HepG2 (cell line): ENCODE data around the gene CCDC192. TPM values are rescaled to one million over a fixed set of nuclear protein-coding genes. Genes with fewer than 3 reads are reported as not detected.

ENCODE experiments used
- ATAC-seq: fragments of 200-7000 bp; cut with Tn5 transposase; 3 replicates; pipeline ENCODE4 v1.9.1; 2020; ENCODE audit warnings: mild to moderate bottlenecking, moderate library complexity
- BruUV-seq: library from RNA; stranded (reverse); fragments of 400-500 nt; replicated peaks from 2 replicates; lab custom pipeline; 2021; lab: Mats Ljungman, UMichigan
- CTCF ChIA-PET: fragments of 300-600 bp; formaldehyde crosslinking; extraction: SDS; loops from one replicate; lab custom pipeline; 2021; ENCODE audit warnings: low total read pairs, inconsistent platforms, low intra/inter-chr PET ratio; lab: Yijun Ruan, JAX
- POLR2A ChIA-PET: fragments of 350-600 bp; sonication (Branson Sonifier 250); formaldehyde crosslinking; loops from one replicate; lab custom pipeline; 2020; ENCODE audit warnings: antibody characterized with exemption, inconsistent platforms; lab: Yijun Ruan, JAX
- DNase-seq: peaks from one replicate; pipeline ENCODE4 v3.0.0-alpha.2; 2015; ENCODE audit warnings: low spot score
- FAIRE-seq: peaks from 3 replicates; lab custom pipeline; 2011; peaks lifted over from hg19 to GRCh38; lab: Jason Lieb, UNC
- H2AFZ ChIP-seq: one replicate; pipeline ENCODE4 v1.6.1; 2011; ENCODE audit warnings: low read length, inconsistent platforms
- H3K27ac ChIP-seq: fragments of 300-600 bp; 3 replicates; pipeline ENCODE4 v1.8.0; 2011; ENCODE audit warnings: mixed run types, mild to moderate bottlenecking, mixed read lengths, low read length, inconsistent platforms; ENCODE audit not compliant: insufficient read depth; ENCODE audit errors: extremely low read length
- H3K27me3 ChIP-seq, 2 experiments: fragments of 200-600 bp in 1 of 2; 2 replicates in 1 of 2; 3 replicates in 1 of 2; pipeline versions ENCODE4 v1.6.0 to v1.8.0; 2011; ENCODE audit warnings: low read length in 2 of 2, mild to moderate bottlenecking in 2 of 2, moderate library complexity in 2 of 2, inconsistent platforms in 1 of 2; ENCODE audit not compliant: insufficient read depth in 2 of 2, control insufficient read depth in 1 of 2
- H3K36me3 ChIP-seq, 2 experiments: fragments of 200-600 bp in 1 of 2; replicated peaks in 1 of 2; 2 replicates in 1 of 2; 3 replicates in 1 of 2; pipeline versions ENCODE4 v1.5.1 to v1.8.0; 2011; ENCODE audit warnings: low read length in 2 of 2, inconsistent platforms in 1 of 2; ENCODE audit not compliant: insufficient read depth in 2 of 2, control insufficient read depth in 1 of 2
- H3K4me1 ChIP-seq: 2 replicates; pipeline ENCODE4 v1.5.1; 2012; ENCODE audit warnings: low read length, inconsistent platforms; ENCODE audit not compliant: insufficient read depth
- H3K4me2 ChIP-seq: 2 replicates; pipeline ENCODE4 v1.6.0; 2011; ENCODE audit warnings: low read depth, low read length, inconsistent platforms
- H3K4me3 ChIP-seq, 3 experiments: fragments of 200-600 bp in 1 of 3; sonication (generic), shearing (Covaris generic) in 1 of 3; replicated peaks in 1 of 3; 2 replicates each; pipeline ENCODE4 v1.5.1; 2011 to 2016; ENCODE audit warnings: low read length in 3 of 3, inconsistent platforms in 2 of 3, low read depth in 2 of 3, mild to moderate bottlenecking in 2 of 3, control low read depth in 1 of 3, mixed read lengths in 1 of 3; ENCODE audit not compliant: insufficient read depth in 1 of 3
- H3K79me2 ChIP-seq: one replicate; pipeline ENCODE4 v1.6.1; 2011; ENCODE audit warnings: low read length, inconsistent platforms; ENCODE audit not compliant: insufficient read depth
- H3K9ac ChIP-seq: 2 replicates; pipeline ENCODE4 v1.6.0; 2011; ENCODE audit warnings: mild to moderate bottlenecking, low read depth, low read length, inconsistent platforms; ENCODE audit not compliant: insufficient read depth
- H3K9me3 ChIP-seq: 2 replicates; pipeline ENCODE4 v1.5.1; 2012; ENCODE audit warnings: mild to moderate bottlenecking, low read length
- H4K20me1 ChIP-seq: 2 replicates; pipeline ENCODE4 v1.6.0; 2011; ENCODE audit warnings: inconsistent platforms, mild to moderate bottlenecking, low read length, moderate library complexity; ENCODE audit not compliant: insufficient read depth
- BORCS8-MEF2B ChIP-seq: sonication (generic); formaldehyde crosslinking; IDR thresholded peaks from 2 replicates; pipeline ENCODE4 v1.8.0; 2022; ENCODE audit warnings: mild to moderate bottlenecking, missing genetic modification reagents
- CBFB ChIP-seq: sonication (generic); formaldehyde crosslinking; IDR thresholded peaks from 2 replicates; pipeline ENCODE4 v1.4.0; 2020; ENCODE audit warnings: missing genetic modification reagents
- HNF1A ChIP-seq, 2 experiments: sonication (generic) in 1 of 2; formaldehyde crosslinking in 1 of 2; IDR thresholded peaks; 2 replicates each; pipeline versions ENCODE4 v1.4.0 to v1.6.1; 2016 to 2020; ENCODE audit warnings: borderline replicate concordance in 1 of 2, low read depth in 1 of 2, mild to moderate bottlenecking in 1 of 2, missing genetic modification reagents in 1 of 2
- MAFF ChIP-seq: IDR thresholded peaks from 2 replicates; pipeline ENCODE4 v1.6.1; 2011; ENCODE audit warnings: low read depth, low read length, improper control_type of control experiment
- WGBS: methylation state at CpG from one replicate; pipeline ENCODE4 v1.1.6; 2017; ENCODE audit warnings: low lambda C conversion rate; 5-methylcytosine and 5-hydroxymethylcytosine counted together
- in situ Hi-C: cut with HindIII; loops from 2 replicates; pipeline ENCODE4 v1.10.0; 2017; ENCODE audit warnings: low pct_unique_long_range_greater_than_20kb; ENCODE audit not compliant: extremely low pct_ligation_motif_present
- intact Hi-C: fragments of 100-400 bp; cut with micrococcal nuclease; formaldehyde crosslinking; loops from one replicate; pipeline ENCODE4 v1.10.0; 2022; ENCODE audit not compliant: unreplicated experiment
- polyA plus RNA-seq, 8 experiments: library from polyadenylated mRNA; depleted of rRNA in 3 of 8; stranded (reverse) in 7 of 8; unstranded in 1 of 8; fragments of >200 nt; fragmentation: Illumina TruSeq in 4 of 8; extraction: Trizol in 4 of 8; gene quantifications; 2 replicates each; pipeline versions ENCODE4 v1.2.1 to v1.2.3, GENCODE V29; 2011 to 2016; ENCODE audit warnings: low read depth in 4 of 8, missing spikeins in 1 of 8, mixed read lengths in 1 of 8; ENCODE audit not compliant: insufficient read depth in 1 of 8
- total RNA-seq, 5 experiments: library from RNA; depleted of rRNA; stranded (reverse); fragments of >200 nt; fragmentation: Illumina TruSeq; extraction: Trizol; gene quantifications; 2 replicates each; pipeline ENCODE4 v1.2.3, GENCODE V29; 2016; ENCODE audit warnings: low read depth in 1 of 5

Gene CCDC192
- total and polyA plus RNA-seq, 2 of the 13 experiments (the other 11 are each of a cell fraction or from before 2014, with no cell fraction given): not detected

- TF ChIP-seq MAFF (no peak), HNF1A (IDR thresholded peaks at IDR 0.05; ENCODE audit: low read depth) (no peak), HNF1A (CRISPR knock-in tag; IDR thresholded peaks at IDR 0.05; ENCODE audit: borderline replicate concordance) (no peak), BORCS8-MEF2B (CRISPR knock-in tag) (no peak), CBFB (CRISPR knock-in tag) (no peak)
These were observed 195.5 kb downstream of the CCDC192 start for GRCh38 chr5:127898551-127899213.

More at GRCh38 chr5:127898551-127899213, 195.5 kb downstream of the CCDC192 start:
- Histone ChIP-seq H3K9me3 (no peaks in the 10 kb centered on the region), H3K4me3 (no peak overlapping the region), H3K79me2 (no peaks in the 10 kb centered on the region), H3K27ac (no peak overlapping the region), H3K4me2 (no peak overlapping the region), H4K20me1 (no peaks in the 10 kb centered on the region), H2AFZ (no peak overlapping the region), H3K4me1 (no peaks in the 10 kb centered on the region), H3K36me3 (no peaks in the 10 kb centered on the region), H3K9ac (no peak overlapping the region), H3K27me3 (no peaks in the 10 kb centered on the region; a peak in 1 of 5 replicates)
- DNase-seq (no peak), FAIRE-seq (no peak), ATAC-seq (no peak)
- BruUV-seq: no TSS peak
- 13% methylated on average over 4 of the region's 4 CpGs for WGBS
- POLR2A ChIA-PET: no interaction called here
- CTCF ChIA-PET: no interaction called here
- in situ Hi-C loops (loop anchor here (25.0 kb wide), 1 partner anchor 189 kb away; the partner anchor contains the start of gene SLC12A2), intact Hi-C loops (no loop called here)
